Measurements from ENCODE around the gene RPP14.
A peak's percentile ranks its signal among the peaks of the same experiment; 100 is the strongest.

Gene RPP14

DNA sequence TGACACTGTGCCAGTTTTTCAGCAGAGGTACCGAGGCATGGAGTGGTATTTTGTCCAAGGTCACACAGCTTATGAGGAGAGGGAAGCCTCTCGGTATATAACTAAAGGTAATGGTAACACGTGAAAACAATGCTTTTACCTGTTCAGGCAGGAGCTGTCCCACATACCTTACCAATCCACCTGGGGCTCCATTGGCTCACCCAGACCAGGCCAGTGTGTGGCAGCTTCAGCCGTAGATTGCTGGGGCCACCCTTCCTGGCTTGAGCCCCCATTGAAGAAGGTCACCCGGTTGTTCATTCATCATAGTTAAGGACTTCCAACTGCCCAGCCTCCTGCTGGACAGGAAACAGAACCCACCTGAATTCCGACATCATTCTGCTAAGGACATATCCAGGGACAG is 9.2 kb upstream of the RPP14 start:
- H3K4me3 ChIP-seq (ENCODE audit: low read depth, low read length) = no peak overlapping the region
- DNase-seq (ENCODE audit: low read depth) = no peak
- TF ChIP-seq CTCF (IDR thresholded peaks at IDR 0.05; ENCODE audit: low read depth, low read length) = no peak
- TF ChIP-seq MAX (IDR thresholded peaks at IDR 0.05; ENCODE audit: low read depth, low read length) = no peak
- TF ChIP-seq MYC (IDR thresholded peaks at IDR 0.05; ENCODE audit: low read depth, low read length) = no peak
- no peak for TF ChIP-seq POLR2A (IDR thresholded peaks at IDR 0.05; ENCODE audit: extremely low read depth, insufficient read length)

GRCh38 chr3:58298190-58298589 is 7.9 kb upstream of the RPP14 start:
- DNase-seq (ENCODE audit: low read depth) = no peak
- TF ChIP-seq MYC (IDR thresholded peaks at IDR 0.05; ENCODE audit: low read depth, low read length) (no peak), POLR2A (IDR thresholded peaks at IDR 0.05; ENCODE audit: extremely low read depth, insufficient read length) (no peak), MAX (IDR thresholded peaks at IDR 0.05; ENCODE audit: low read depth, low read length) (no peak), CTCF (IDR thresholded peaks at IDR 0.05; ENCODE audit: low read depth, low read length) (no peak)
- H3K4me3 ChIP-seq (ENCODE audit: low read depth, low read length) = no peak overlapping the region

DNA sequence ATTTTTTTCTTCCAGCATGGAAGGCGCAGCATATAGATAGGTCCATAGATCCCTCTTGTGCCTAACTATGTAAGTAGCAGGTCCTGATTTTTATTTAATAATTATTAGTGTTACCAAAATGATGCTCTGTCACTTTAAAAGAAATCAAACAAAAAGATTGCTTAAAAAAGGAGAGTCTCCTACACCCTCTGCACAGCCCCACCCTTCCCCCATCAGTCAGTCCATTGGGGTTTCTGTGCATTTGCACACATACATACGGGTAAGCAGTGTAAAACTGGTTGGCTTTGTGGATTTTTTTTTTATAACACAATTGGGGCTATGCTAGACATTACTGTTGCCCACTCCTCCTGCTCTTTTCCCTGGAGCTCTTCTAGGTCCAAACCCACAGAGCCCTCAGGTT is 7.0 kb upstream of the RPP14 start:
- no peak for DNase-seq (ENCODE audit: low read depth)
- no peak overlapping the region for H3K4me3 ChIP-seq (ENCODE audit: low read depth, low read length)
- TF ChIP-seq CTCF (IDR thresholded peaks at IDR 0.05; ENCODE audit: low read depth, low read length) (no peak), MAX (IDR thresholded peaks at IDR 0.05; ENCODE audit: low read depth, low read length) (no peak), POLR2A (IDR thresholded peaks at IDR 0.05; ENCODE audit: extremely low read depth, insufficient read length) (no peak), MYC (IDR thresholded peaks at IDR 0.05; ENCODE audit: low read depth, low read length) (no peak)

GRCh38 chr3:58299839-58300516 is 6.1 kb upstream of the RPP14 start:
- peak; percentile 23 for DNase-seq (ENCODE audit: low read depth)
- H3K4me3 ChIP-seq (ENCODE audit: low read depth, low read length) = no peak overlapping the region
- TF ChIP-seq MYC (IDR thresholded peaks at IDR 0.05; ENCODE audit: low read depth, low read length) (no peak), POLR2A (IDR thresholded peaks at IDR 0.05; ENCODE audit: extremely low read depth, insufficient read length) (no peak), MAX (IDR thresholded peaks at IDR 0.05; ENCODE audit: low read depth, low read length) (no peak), CTCF (IDR thresholded peaks at IDR 0.05; ENCODE audit: low read depth, low read length) (no peak)

DNA sequence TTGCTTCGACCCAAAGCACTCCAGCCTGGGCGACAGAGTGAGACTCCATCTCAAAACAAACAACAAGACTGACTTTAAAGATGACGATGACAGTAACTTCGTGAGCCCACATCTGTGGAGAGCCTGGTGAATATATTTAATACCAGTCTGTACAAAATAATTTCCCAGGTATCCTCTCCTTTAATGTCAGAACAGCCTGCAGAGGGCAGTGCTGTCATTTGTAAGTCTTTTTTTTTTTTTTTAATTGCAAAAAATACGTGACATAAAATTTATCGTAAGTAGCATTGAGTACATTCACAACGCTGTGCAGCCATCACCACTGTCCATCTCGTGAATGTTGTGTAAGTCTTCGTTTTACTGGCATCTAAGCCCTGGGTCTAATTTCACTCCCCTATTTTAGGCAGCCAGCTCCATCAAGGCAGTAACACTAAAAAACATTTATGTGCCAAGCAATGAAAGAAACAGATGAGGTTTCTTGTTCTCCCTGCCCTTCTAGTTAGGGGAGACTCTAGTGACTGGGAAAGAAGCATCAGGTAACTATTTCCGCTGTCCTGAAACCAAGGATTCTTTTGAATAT is 1.7 kb downstream of the RPP14 start:
- DNase-seq (ENCODE audit: low read depth) = peak; percentile 66
- TF ChIP-seq POLR2A (IDR thresholded peaks at IDR 0.05; ENCODE audit: extremely low read depth, insufficient read length) (no peak), CTCF (IDR thresholded peaks at IDR 0.05; ENCODE audit: low read depth, low read length) (peak; percentile 17), MAX (IDR thresholded peaks at IDR 0.05; ENCODE audit: low read depth, low read length) (no peak), MYC (IDR thresholded peaks at IDR 0.05; ENCODE audit: low read depth, low read length) (no peak)
- H3K4me3 ChIP-seq (ENCODE audit: low read depth, low read length) = peak overlapping the region; percentile 99

Measured in NB4 (cell line).